Stomach (tissue), 4 donors: ENCODE measurements around the gene UQCRFS1.

Experiments used
- CTCF ChIP-seq, 7 experiments: fragments of 450-650 bp in 4 of 7; fragments of 200-600 bp in 3 of 7; sonication (generic) in 3 of 7; IDR thresholded peaks; one replicate each; pipeline ENCODE4 v1.5.1; 2016 to 2019; ENCODE audit warnings: antibody characterized with exemption in 7 of 7, control low read depth in 2 of 7, mild to moderate bottlenecking in 1 of 7
- POLR2AphosphoS5 ChIP-seq, 3 donors: sonication (generic); formaldehyde crosslinking; IDR thresholded peaks; one replicate each; pipeline ENCODE4 v1.6.1; 2016; ENCODE audit warnings: antibody characterized with exemption in 3 of 3

GRCh38 chr19:29233591-29233990, 20.6 kb upstream of the UQCRFS1 start:
- no peak for TF ChIP-seq POLR2AphosphoS5 (IDR thresholded peaks at IDR 0.05)
- TF ChIP-seq CTCF (IDR thresholded peaks at IDR 0.05) = no peak
